Measurements from ENCODE around the gene ESPNL. TPM values are rescaled to one million over a fixed set of nuclear protein-coding genes. Genes with fewer than 3 reads are reported as not detected.

The ESPNL gene
- total RNA-seq, 4 donors from 2014 or later, result 0.19 to 0.47 (median 0.25) TPM

- no peak for ATAC-seq (ENCODE audit: low FRiP score)
- DNase-seq (ENCODE audit: low spot score), result no peak
Observed at GRCh38 chr2:238142382-238143205, 42.5 kb downstream of the ESPNL start.

GRCh38 chr2:238143239-238143951 is 43.3 kb downstream of the ESPNL start:
- TF ChIP-seq CTCF (IDR thresholded peaks at IDR 0.05), result no peak
- no peak for DNase-seq (ENCODE audit: low spot score)
- no peak for ATAC-seq (ENCODE audit: low FRiP score)

More at GRCh38 chr2:238142382-238143205, 42.5 kb downstream of the ESPNL start:
- no peak for TF ChIP-seq CTCF (IDR thresholded peaks at IDR 0.05)

- no peak for ATAC-seq (ENCODE audit: low FRiP score)
- no peak for TF ChIP-seq CTCF (IDR thresholded peaks at IDR 0.05)
- DNase-seq (ENCODE audit: low spot score), result no peak
Observed at GRCh38 chr2:238144262-238144661, 44.1 kb downstream of the ESPNL start.

- no peak for ATAC-seq (ENCODE audit: low FRiP score)
- TF ChIP-seq CTCF (IDR thresholded peaks at IDR 0.05), result no peak
- DNase-seq (ENCODE audit: low spot score), result no peak
Observed at GRCh38 chr2:238145046-238145445, 44.9 kb downstream of the ESPNL start.

GRCh38 chr2:238145851-238146250 is 45.7 kb downstream of the ESPNL start:
- TF ChIP-seq CTCF (IDR thresholded peaks at IDR 0.05), result no peak
- no peak for ATAC-seq (ENCODE audit: low FRiP score)
- no peak for DNase-seq (ENCODE audit: low spot score)

GRCh38 chr2:238146884-238147544 is 46.9 kb downstream of the ESPNL start:
- ATAC-seq (ENCODE audit: low FRiP score), result no peak
- no peak for TF ChIP-seq CTCF (IDR thresholded peaks at IDR 0.05)
- DNase-seq (ENCODE audit: low spot score), result no peak
